Right cardiac atrium (tissue), 5 donors: ENCODE results near the gene PRKCA. TPM values are rescaled to one million over a fixed set of nuclear protein-coding genes. Genes with fewer than 3 reads are reported as not detected.
"Not testable (repeated sequence)": the region's sequence is repeated elsewhere in the genome, so short reads cannot be mapped to it uniquely, and the experiment has no call there.

Source experiments
- ATAC-seq, 2 donors: fragments of 200-7000 bp; cut with Tn5 transposase; one replicate each; pipeline versions ENCODE4 v1.8.0 to v1.9.1; 2020; ENCODE audit warnings: moderate library complexity in 2 of 2, mild to moderate bottlenecking in 1 of 2
- DNase-seq, 3 donors: peaks; one replicate each; pipeline ENCODE4 v3.0.0-alpha.2; 2020
- H3K27ac ChIP-seq: one replicate; pipeline ENCODE4 v1.5.1; 2013; ENCODE audit warnings: mild to moderate bottlenecking, low read length, control low read depth, moderate library complexity
- H3K27me3 ChIP-seq: one replicate; pipeline ENCODE4 v1.6.1; 2013; ENCODE audit not compliant: control insufficient read depth, insufficient read depth
- H3K4me1 ChIP-seq: one replicate; pipeline ENCODE4 v1.6.1; 2013; ENCODE audit warnings: low read length; ENCODE audit not compliant: control insufficient read depth, insufficient read depth
- H3K4me3 ChIP-seq: one replicate; pipeline ENCODE4 v1.5.1; 2013; ENCODE audit warnings: low read length, control low read depth
- H3K9me3 ChIP-seq: one replicate; pipeline ENCODE4 v1.6.1; 2013; ENCODE audit warnings: low read length; ENCODE audit not compliant: control insufficient read depth
- WGBS: extraction: QIAGEN DNeasy Blood & Tissue Kit; methylation state at CpG from one replicate; pipeline ENCODE4 v1.1.7; 2013; 5-methylcytosine and 5-hydroxymethylcytosine counted together
- intact Hi-C, 4 donors: fragments of 100-400 bp; cut with DNase I; formaldehyde crosslinking; loops; one replicate each; pipeline versions ENCODE4 v1.11.0 to v1.14.0; 2022 to 2023
- polyA plus RNA-seq: library from polyadenylated mRNA; stranded (reverse); fragments of 200-250 nt; gene quantifications from one replicate; pipeline ENCODE4 v1.2.3, GENCODE V29; 2013
- total RNA-seq, 4 donors: library from RNA; stranded (reverse); fragmentation: NEBNext Ultra II Directional; extraction: Animal tissue kit (Norgen Biotek cat#: 25700); gene quantifications; one replicate each; pipeline ENCODE4 v1.2.1, GENCODE V29; 2021
- donor health status: healthy with polysubstance abuse.
- donor health status: DM: no; HTN: yes; CAD: no.
- donor health status: DM: no; HTN: no; CAD: no.
- donor health status: DM: no; HTN: yes; CAD: no; lungs with severe emphysema.
- donor health status: DM: yes; HTN: yes; CAD: no.

PRKCA gene
- total and polyA plus RNA-seq, 5 donors = 2.2 to 8.0 (median 6.8) TPM

DNA sequence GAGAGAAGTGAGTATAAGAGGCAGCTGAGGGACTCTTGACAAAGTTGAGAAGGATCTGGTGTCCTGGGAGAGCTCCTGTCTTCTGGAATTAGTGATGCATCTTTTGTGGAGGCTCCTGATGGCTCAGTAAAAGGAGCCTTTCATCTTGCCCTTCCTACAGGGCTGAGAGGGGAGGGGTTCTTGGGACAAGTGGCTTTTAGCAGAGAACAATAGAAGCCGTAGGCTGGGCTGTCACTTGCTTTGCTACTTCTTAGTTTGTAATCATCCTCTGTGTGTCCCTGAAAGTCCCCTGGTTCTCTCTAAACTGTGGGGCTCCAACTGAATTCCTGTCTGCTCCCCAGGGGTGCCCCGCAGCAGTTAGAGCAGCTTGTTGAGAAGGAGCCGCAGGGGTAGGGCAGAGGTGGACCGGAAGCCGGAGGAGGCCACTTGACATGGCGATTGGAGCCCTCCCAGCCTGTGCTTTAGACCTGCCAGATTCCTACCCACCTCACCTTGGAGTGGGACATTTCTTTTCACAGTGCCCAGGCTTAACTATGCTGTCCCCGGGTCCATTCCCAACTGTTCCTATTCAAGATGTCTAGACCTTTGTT lies 85.1 kb downstream of the PRKCA start:
- no peak for DNase-seq
- ATAC-seq = no peak
- intact Hi-C loops = no loop called here
- 74% methylated on average over 7 of the region's 7 CpGs for WGBS
- Histone ChIP-seq H3K9me3 (no peaks in the 10 kb centered on the region), H3K27me3 (no peaks in the 10 kb centered on the region), H3K27ac (no peak overlapping the region), H3K4me1 (no peaks in the 10 kb centered on the region), H3K4me3 (no peak overlapping the region)

DNA sequence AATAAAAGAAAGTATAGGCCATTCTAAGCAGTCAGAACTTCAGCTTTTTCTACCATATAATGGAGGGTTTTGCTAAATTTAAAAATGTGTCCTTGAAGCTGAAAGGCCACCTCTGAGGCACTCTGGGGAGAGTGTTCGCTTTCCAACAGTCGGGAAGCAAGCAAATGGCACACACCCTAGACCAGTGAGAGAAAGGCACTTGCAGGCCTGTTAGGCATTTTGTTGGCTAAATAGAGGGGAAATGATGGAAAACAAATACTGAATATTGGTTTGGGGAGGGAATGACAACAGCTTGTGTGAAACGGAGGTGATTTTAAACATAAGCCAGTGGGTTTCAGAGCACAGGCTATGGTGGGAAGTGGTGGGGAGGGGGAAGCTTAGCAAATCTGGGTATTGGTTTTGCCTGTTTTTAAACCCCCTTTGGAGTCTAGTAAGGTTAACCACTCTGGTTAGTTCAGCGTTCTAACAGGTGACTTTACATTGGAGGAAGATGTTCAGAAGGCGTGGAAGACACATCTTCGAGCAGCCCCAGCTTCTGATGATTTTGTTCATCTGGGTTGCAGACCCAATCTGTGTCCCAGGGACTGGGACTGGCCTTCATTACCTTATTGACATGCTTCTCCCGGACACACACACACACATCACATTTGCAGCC lies 90.5 kb downstream of the PRKCA start:
- no peak for DNase-seq
- Histone ChIP-seq H3K9me3 (no peaks in the 10 kb centered on the region), H3K27ac (no peak overlapping the region), H3K4me1 (no peaks in the 10 kb centered on the region), H3K4me3 (no peak overlapping the region), H3K27me3 (no peaks in the 10 kb centered on the region)
- 84% methylated on average over 7 of the region's 7 CpGs for WGBS
- intact Hi-C loops = no loop called here
- ATAC-seq = no peak

DNA sequence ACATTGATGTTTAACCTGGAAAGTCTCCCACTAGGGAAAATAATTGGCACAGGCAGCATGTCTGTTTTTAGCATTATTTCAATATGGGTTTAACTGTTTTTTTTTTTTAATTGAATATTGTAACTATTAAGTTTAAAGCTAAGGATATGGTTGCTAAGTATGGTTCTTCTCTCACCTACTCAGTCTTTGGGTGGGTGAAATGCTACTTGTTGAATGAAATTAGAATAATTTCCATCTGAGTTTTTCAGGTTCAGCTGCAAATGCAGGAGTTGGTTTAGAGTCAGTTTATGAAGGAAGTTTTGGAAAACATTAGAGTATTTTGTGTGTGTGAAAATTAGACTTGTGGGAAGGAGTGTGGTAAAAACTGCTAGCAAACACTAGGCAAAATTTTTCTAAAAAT lies 93.5 kb downstream of the PRKCA start:
- ATAC-seq (no peak), DNase-seq (no peak)
- Histone ChIP-seq H3K27me3 (no peaks in the 10 kb centered on the region), H3K27ac (no peak overlapping the region), H3K9me3 (no peaks in the 10 kb centered on the region), H3K4me1 (no peaks in the 10 kb centered on the region), H3K4me3 (no peak overlapping the region)
- intact Hi-C loops = no loop called here

DNA sequence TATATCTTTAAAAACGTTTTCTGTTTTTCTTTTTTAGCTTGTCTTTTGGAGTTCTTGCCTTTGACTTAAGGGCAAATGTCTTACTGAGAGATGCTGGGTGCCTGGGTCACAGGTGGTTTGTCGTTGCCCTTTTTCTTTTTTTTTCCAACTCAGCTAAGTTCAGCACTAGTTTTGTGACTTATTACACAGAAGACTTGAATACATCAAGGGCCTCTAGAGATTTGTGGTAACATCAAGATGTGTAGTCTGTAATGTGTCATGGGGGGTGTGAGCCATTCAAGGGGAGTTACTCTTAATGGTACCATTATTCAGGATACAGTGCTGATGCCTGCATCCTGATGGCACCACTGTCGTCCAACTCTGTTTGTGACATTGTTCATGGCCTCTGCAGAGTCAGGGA lies 95.1 kb downstream of the PRKCA start:
- intact Hi-C loops = no loop called here
- no peak for DNase-seq
- no peak for ATAC-seq
- no peak overlapping the region for H3K27ac ChIP-seq
- H3K9me3 ChIP-seq = no peaks in the 10 kb centered on the region
- WGBS = 76% methylated on average over 3 of the region's 3 CpGs
- H3K27me3 ChIP-seq = no peaks in the 10 kb centered on the region
- no peaks in the 10 kb centered on the region for H3K4me1 ChIP-seq
- H3K4me3 ChIP-seq = no peak overlapping the region

DNA sequence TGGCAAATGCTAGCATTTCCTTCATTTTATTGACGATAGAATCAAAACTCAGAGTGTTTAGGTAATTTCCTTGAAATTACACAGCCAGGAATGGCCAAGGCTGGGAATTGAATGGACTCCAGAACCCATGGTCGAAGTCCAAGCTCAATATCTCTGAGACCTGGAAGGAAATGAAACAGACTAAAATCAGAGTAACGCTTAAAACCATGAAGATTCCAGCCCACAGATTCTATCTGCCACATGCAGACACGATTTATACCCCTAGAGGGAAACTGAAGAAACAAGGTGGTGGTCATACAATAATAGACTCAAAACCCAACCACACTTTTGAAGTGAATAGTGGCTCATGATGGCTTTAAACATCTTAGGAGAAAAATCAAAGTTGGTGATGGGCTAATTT lies 95.6 kb downstream of the PRKCA start:
- ATAC-seq = no peak
- 46% methylated on average over 4 of the region's 4 CpGs for WGBS

GRCh38 chr17:66398617-66399016 lies 96.2 kb downstream of the PRKCA start:
- no peak overlapping the region for H3K4me3 ChIP-seq
- no peak for DNase-seq
- no peaks in the 10 kb centered on the region for H3K4me1 ChIP-seq
- no peaks in the 10 kb centered on the region for H3K27me3 ChIP-seq
- H3K9me3 ChIP-seq = no peaks in the 10 kb centered on the region
- no peak for ATAC-seq
- intact Hi-C loops = no loop called here
- 78% methylated on average over 8 of the region's 8 CpGs for WGBS
- no peak overlapping the region for H3K27ac ChIP-seq

More for the DNA sequence above, 95.6 kb downstream of the PRKCA start:
- H3K4me3 ChIP-seq = no peak overlapping the region
- no peak overlapping the region for H3K27ac ChIP-seq
- no peaks in the 10 kb centered on the region for H3K4me1 ChIP-seq
- no peaks in the 10 kb centered on the region for H3K9me3 ChIP-seq
- DNase-seq = no peak
- no peaks in the 10 kb centered on the region for H3K27me3 ChIP-seq
- intact Hi-C loops = no loop called here

DNA sequence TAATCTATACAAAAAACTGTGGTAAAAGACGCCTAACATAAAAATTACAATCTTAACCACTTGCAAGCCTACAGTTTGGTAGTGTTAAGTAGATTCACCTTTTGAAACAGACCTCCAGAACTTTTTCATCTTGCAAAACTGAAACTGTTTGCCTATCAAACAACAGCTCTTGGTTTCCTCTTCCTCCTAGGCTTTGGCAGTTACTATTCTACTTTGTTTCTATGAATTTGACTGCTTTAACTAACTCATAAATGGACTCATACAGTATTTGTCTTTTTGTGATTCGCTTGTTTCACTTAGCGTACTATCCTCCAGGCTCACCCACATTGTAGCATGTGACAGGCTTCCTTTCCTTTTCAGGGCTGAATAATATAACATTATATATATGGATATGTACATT lies 97.0 kb downstream of the PRKCA start:
- no peaks in the 10 kb centered on the region for H3K4me1 ChIP-seq
- DNase-seq (no peak), ATAC-seq (no peak)
- no peak overlapping the region for H3K4me3 ChIP-seq
- H3K27ac ChIP-seq = no peak overlapping the region
- intact Hi-C loops = no loop called here
- H3K27me3 ChIP-seq = no peaks in the 10 kb centered on the region
- 94% methylated on average over 3 of the region's 3 CpGs for WGBS
- H3K9me3 ChIP-seq = no peaks in the 10 kb centered on the region

GRCh38 chr17:66400041-66400688 lies 97.8 kb downstream of the PRKCA start:
- intact Hi-C loops, H3K4me3 ChIP-seq, H3K4me1 ChIP-seq, H3K27ac ChIP-seq, H3K27me3 ChIP-seq, DNase-seq, H3K9me3 ChIP-seq, ATAC-seq: not testable (repeated sequence)
- WGBS = 95% methylated on average over 11 of the region's 11 CpGs

- Histone ChIP-seq H3K9me3 (no peaks in the 10 kb centered on the region), H3K4me1 (no peaks in the 10 kb centered on the region), H3K27me3 (no peaks in the 10 kb centered on the region), H3K27ac (no peak overlapping the region), H3K4me3 (no peak overlapping the region)
- intact Hi-C loops = no loop called here
- DNase-seq (no peak), ATAC-seq (no peak)
- 0% methylated on average over 1 of the region's 1 CpG for WGBS
Measured at GRCh38 chr17:66400698-66401097, 98.3 kb downstream of the PRKCA start.

- ATAC-seq = no peak
- Histone ChIP-seq H3K4me1 (no peaks in the 10 kb centered on the region), H3K4me3 (no peak overlapping the region), H3K9me3 (no peaks in the 10 kb centered on the region), H3K27ac (no peak overlapping the region), H3K27me3 (no peaks in the 10 kb centered on the region)
- 87% methylated on average over 4 of the region's 4 CpGs for WGBS
- intact Hi-C loops = no loop called here
- DNase-seq = no peak
Measured at GRCh38 chr17:66401364-66401763, 99.0 kb downstream of the PRKCA start.

- WGBS = 43% methylated on average over 8 of the region's 8 CpGs
- H3K27ac ChIP-seq = no peak overlapping the region
- H3K27me3 ChIP-seq = no peaks in the 10 kb centered on the region
- H3K9me3 ChIP-seq = no peaks in the 10 kb centered on the region
- DNase-seq = no peak
- no peaks in the 10 kb centered on the region for H3K4me1 ChIP-seq
- no peak for ATAC-seq
- no peak overlapping the region for H3K4me3 ChIP-seq
- intact Hi-C loops = no loop called here
Measured at GRCh38 chr17:66403846-66404556, 101.6 kb downstream of the PRKCA start.
